Stimulated activated CD4-positive, alpha-beta T cell treated with anti-CD3 and anti-CD28 coated beads, Interleukin-2, amount 100 ng/mL, for 4 hours (primary cell): Measurements from ENCODE around the gene SLC40A1.

Experiments used
- DNase-seq: peaks from one replicate; pipeline ENCODE4 v3.0.0-alpha.2; 2020; ENCODE audit warnings: low read depth

The SLC40A1 gene

GRCh38 chr2:189540551-189540950, 40.0 kb downstream of the SLC40A1 start:
- no peak for DNase-seq

GRCh38 chr2:189538402-189538801, 42.2 kb downstream of the SLC40A1 start:
- no peak for DNase-seq

GRCh38 chr2:189536830-189537229, 43.8 kb downstream of the SLC40A1 start:
- no peak for DNase-seq

- DNase-seq, result no peak
Observed at GRCh38 chr2:189534854-189535832, 45.4 kb downstream of the SLC40A1 start.

GRCh38 chr2:189533288-189534035, 47.1 kb downstream of the SLC40A1 start:
- DNase-seq, result no peak

GRCh38 chr2:189530965-189531637, 49.5 kb downstream of the SLC40A1 start:
- DNase-seq, result no peak

GRCh38 chr2:189528617-189529016, 52.0 kb downstream of the SLC40A1 start:
- DNase-seq, result no peak

- DNase-seq, result no peak
Observed at GRCh38 chr2:189527812-189528592, 52.6 kb downstream of the SLC40A1 start.

- DNase-seq, result no peak
Observed at GRCh38 chr2:189527041-189527750, 53.4 kb downstream of the SLC40A1 start.

GRCh38 chr2:189526241-189526640, 54.3 kb downstream of the SLC40A1 start:
- no peak for DNase-seq

- no peak for DNase-seq
Observed at GRCh38 chr2:189524746-189525145, 55.8 kb downstream of the SLC40A1 start.

- no peak for DNase-seq
Observed at GRCh38 chr2:189522435-189523151, 58.0 kb downstream of the SLC40A1 start.

GRCh38 chr2:189521699-189522434, 58.7 kb downstream of the SLC40A1 start:
- no peak for DNase-seq

- no peak for DNase-seq
Observed at GRCh38 chr2:189519631-189520387, 60.8 kb downstream of the SLC40A1 start.

GRCh38 chr2:189517847-189518535, 62.6 kb downstream of the SLC40A1 start:
- DNase-seq, result no peak

GRCh38 chr2:189516546-189516945, 64.0 kb downstream of the SLC40A1 start:
- DNase-seq, result no peak

GRCh38 chr2:189515264-189515663, 65.3 kb downstream of the SLC40A1 start:
- DNase-seq, result no peak

- no peak for DNase-seq
Observed at GRCh38 chr2:189514104-189514503, 66.5 kb downstream of the SLC40A1 start.
